Fibroblast of pulmonary artery (primary cell): ENCODE measurements around the gene CIITA.
"Not testable (repeated sequence)": the region's sequence is repeated elsewhere in the genome, so short reads cannot be mapped to it uniquely, and the experiment has no call there.

ENCODE experiments used
- DNase-seq: peaks from one replicate; pipeline ENCODE4 v3.0.0-alpha.2; 2010; ENCODE audit warnings: low read depth
- H3K4me3 ChIP-seq: replicated peaks from 2 replicates; pipeline ENCODE4 v1.5.1; 2011; ENCODE audit warnings: low read depth, mild to moderate bottlenecking, control low read depth, low read length, moderate library complexity
- CTCF ChIP-seq: IDR thresholded peaks from 2 replicates; pipeline ENCODE4 v1.5.1; 2011; ENCODE audit warnings: mild to moderate bottlenecking, control low read depth, low read length, inconsistent platforms; ENCODE audit errors: missing control alignments

Gene CIITA

GRCh38 chr16:10938321-10938720 is 61.3 kb downstream of the CIITA start:
- TF ChIP-seq CTCF, result no peak
- no peak overlapping the region for H3K4me3 ChIP-seq
- DNase-seq, result no peak

- no peak overlapping the region for H3K4me3 ChIP-seq
- no peak for DNase-seq
- TF ChIP-seq CTCF, result no peak
Measured at GRCh38 chr16:10938796-10939648, 62.0 kb downstream of the CIITA start.

- no peak for DNase-seq
- H3K4me3 ChIP-seq, result peak overlapping the region; percentile 74
- TF ChIP-seq CTCF, result no peak
Measured at GRCh38 chr16:10939649-10940234, 62.7 kb downstream of the CIITA start.

- no peak for TF ChIP-seq CTCF
- no peak for DNase-seq
- peak overlapping the region; percentile 74 for H3K4me3 ChIP-seq
Measured at GRCh38 chr16:10940501-10941079, 63.6 kb downstream of the CIITA start.

- no peak for TF ChIP-seq CTCF
- DNase-seq, result no peak
- H3K4me3 ChIP-seq, result peak overlapping the region; percentile 74
Measured at GRCh38 chr16:10941127-10941933, 64.3 kb downstream of the CIITA start.

GRCh38 chr16:10941935-10942351 is 64.9 kb downstream of the CIITA start:
- DNase-seq, result not testable (repeated sequence)
- peak overlapping the region; percentile 74 for H3K4me3 ChIP-seq
